ENCODE results near the gene ERC2.
"Not testable (repeated sequence)": the region's sequence is repeated elsewhere in the genome, so short reads cannot be mapped to it uniquely, and the experiment has no call there.

The ERC2 gene

GRCh38 chr3:55863028-55863427 is 605.2 kb downstream of the ERC2 start:
- DNase-seq, result no peak

GRCh38 chr3:55860049-55860721 is 608.1 kb downstream of the ERC2 start:
- no peak for DNase-seq

DNA sequence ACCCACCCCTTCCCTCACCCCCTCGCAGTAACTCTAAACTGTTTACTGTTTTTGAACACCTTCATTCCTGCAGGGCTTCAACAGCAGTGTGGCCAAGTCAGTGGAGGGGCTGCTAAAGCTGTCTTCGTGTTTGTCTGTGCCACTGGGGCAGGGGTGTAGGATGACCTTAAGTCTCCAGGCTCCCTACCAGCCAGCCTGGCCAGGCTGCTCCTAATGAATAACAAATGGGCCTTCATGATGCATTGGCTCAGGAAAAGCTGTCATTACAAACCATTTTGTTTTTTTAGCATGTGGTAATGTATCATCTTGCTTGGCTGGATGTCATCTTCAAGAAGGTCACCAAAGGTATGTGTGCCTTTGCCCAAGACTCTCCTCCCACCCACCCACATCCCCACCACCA is 609.0 kb downstream of the ERC2 start:
- no peak for DNase-seq

- no peak for DNase-seq
Measured at GRCh38 chr3:55858727-55859126, 609.5 kb downstream of the ERC2 start.

DNA sequence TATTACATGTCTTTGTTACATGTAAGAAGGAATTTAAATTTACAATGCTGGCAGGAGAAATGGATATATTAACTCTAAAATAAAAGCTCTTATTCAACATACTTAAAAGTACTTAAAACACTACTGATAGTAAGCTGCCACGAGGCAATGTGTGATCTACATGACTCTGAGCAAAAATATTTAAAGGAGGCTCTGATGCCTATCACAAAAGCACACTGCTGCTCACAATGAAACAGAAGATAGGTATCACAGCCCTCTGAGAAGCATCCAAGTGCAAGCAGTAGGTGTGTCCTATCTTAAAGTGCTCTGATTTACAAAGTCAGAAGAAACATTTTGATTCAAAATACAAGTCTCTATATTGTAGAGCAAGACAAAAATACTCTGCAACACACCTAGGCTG is 610.0 kb downstream of the ERC2 start:
- no peak for DNase-seq

DNA sequence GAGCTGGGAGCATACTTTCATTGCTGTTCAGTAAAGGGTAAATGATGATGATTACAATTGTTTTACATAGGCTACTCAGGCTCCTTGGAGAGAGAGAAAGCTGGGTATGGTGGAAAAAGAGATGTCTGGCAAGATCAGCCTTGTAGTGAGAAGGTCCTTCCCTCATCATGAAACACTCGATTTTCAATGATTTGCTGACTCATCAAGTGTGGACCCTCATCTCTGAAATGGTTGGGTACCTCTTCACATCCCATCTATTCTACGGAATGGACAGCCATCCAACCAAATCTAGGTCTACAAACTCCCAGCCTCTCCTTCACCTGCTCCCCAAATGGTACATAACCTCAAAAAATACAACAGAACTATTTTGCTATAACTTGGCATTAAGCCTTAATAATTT is 610.6 kb downstream of the ERC2 start:
- DNase-seq, result no peak

DNA sequence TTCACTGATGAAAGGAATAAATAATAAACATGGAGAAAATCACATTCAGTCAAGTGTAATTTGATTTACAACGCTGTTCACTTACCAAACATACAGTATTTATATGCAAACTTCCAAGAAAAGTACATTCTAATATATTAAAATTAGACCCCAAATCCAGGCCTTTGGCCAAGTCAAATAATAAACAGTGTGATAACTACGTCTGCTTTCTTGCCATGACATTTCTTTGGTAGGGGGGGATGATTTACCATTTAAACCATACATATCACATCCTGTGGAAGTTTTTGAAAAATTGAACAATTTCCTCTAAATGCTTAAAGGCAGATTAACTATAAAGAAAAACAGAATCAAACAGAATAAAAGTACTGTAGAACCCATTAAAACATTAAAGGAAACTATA is 613.0 kb downstream of the ERC2 start:
- no peak for DNase-seq

- no peak for DNase-seq
Measured at GRCh38 chr3:55854494-55854893, 613.8 kb downstream of the ERC2 start.

DNA sequence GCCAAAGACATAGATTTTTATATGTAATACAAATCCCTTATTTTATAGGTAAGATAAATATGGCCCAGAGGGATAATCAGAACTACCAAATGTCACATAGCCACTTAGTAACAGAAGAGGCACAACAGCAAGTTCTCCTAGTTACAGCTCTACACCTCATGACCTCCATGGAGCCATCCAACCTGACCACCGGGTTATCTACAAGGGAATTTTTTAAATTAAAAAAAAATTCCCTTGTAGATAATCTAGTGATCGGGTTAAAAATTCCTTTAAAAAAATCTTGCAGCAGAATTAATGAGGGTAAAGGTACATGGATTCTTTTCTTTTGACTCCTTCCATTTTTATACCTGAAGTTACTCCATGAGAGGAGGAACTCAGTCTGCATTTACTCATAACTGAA is 615.9 kb downstream of the ERC2 start:
- DNase-seq, result no peak

DNA sequence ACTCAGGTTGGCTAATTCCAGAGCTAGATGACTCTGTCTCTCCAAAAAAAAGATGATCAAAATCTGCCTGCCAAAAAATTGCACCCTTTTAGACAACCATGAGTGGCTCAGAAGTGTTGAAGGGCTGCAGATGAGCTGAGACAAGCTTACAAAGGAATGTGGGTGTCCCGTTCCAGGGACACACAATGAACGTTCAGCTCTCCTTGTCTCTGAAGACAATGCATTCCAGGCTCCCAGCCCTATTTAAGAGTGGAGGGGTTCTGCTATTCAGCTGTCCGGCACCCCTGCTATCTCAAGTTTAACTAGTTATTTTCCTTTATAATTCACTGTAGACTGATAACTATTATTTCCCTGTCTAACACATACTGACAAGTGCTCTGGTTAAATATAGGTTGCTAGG is 626.1 kb downstream of the ERC2 start:
- no peak for DNase-seq

DNA sequence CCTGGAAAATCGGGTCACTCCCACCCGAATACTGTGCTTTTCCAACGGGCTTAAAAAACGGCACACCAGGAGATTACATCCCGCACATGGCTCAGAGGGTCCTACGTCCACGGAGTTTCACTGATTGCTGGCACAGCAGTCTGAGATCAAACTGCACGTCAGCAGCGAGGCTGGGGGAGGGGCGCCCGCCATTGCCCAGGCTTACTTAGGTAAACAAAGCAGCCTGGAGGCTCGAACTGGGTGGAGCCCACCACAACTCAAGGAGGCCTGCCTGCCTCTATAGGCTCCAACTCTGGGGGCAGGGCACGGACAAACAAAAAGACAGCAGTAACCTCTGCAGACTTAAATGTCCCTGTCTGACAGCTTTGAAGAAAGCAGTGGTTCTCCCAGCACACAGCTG is 636.4 kb downstream of the ERC2 start:
- DNase-seq, result not testable (repeated sequence)

DNA sequence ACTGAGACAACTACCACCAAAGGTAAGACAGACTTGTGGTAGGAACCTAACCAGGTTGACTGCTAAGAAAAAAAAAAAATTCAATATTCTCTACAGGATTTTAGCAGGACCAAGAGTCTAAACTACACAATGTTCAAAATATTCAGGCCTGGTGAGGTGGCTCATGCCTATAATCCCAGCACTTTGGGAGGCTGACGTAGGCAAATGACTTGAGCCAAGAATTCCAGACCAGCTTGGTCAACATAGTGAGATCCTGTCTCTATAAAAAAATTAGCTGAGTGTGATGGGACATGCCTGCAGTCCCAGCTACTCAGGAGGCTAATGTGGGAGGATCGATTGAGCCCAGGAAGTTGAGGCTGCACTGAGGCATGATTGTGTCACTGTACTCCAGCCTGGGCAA is 639.6 kb downstream of the ERC2 start:
- DNase-seq, result peak; percentile 9

DNA sequence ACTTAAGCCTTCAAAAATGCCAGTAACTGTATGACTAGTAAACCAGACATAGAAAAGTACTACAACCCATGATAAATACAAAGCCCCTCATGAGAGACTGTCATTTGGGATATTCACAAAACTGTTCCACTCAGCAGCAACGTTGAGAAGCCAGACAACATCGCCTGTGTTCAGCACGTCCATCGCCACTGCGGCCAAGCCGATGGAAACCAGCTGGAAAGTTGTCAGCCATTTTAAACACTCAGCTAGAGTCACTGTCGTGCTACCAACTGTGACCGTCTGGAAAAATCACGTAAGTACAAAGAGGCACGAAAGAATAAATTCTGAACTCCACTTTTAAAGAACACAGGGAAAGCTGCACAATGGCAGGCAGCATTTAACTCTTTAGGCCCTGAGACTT is 640.5 kb downstream of the ERC2 start:
- DNase-seq, result no peak

DNA sequence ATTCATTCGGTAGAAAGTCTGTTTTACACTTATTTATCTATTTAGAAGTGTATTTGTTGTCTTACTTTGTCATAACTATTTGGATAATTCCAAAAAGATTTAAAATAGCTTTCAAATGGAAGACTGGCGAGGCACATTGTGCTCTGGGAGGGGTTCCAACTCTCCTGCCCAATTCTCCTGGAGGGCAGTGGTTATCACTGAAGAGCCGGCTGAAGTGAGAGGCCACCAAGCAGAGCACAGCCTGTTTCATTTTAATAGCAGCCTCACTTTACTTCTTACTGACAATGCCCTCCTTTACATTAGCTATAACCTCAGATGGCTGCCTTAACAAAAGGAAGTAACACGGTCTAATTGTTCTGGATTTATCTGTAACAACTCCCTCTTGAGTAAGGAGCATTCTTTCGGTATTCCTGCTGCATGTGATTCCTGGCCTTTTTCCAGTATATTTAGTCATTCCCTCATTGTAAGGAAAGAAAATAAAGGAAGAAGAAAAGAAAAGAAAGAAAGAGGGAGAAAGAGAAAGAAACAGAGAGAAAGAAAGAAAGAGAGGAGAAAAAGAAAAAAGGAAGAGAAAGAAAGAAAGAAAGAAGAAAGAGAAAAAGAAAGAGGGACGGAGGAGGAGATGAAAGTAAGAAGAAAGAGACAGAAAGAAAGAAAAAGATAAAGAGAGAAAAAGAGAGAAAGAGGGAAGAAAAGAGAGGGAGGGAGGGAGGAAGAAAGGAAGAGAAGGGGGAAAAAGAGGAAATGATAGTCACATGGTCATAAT is 641.4 kb downstream of the ERC2 start:
- DNase-seq, result peak; percentile 23

- no peak for DNase-seq
Measured at GRCh38 chr3:55826097-55826496, 642.2 kb downstream of the ERC2 start.

DNA sequence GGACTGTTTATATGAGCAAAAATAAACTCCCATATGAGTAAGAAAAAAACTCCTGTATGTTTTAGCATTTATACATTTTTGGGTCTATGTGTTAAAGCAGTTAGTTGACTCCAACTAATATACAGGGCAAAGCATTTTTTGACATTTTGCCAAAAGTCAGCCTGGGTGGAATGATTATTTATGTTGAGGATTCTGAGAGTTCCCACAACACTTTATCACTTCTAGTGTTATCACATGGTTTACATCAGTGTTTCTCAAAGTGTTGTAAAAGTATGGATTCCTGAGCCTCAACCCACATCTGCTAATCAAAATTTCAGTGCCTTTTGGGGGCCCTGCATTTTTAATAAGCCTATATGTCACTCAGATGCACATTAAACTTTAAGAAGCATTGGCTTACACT is 643.9 kb downstream of the ERC2 start:
- no peak for DNase-seq

- no peak for DNase-seq
Measured at GRCh38 chr3:55823829-55824228, 644.4 kb downstream of the ERC2 start.

DNA sequence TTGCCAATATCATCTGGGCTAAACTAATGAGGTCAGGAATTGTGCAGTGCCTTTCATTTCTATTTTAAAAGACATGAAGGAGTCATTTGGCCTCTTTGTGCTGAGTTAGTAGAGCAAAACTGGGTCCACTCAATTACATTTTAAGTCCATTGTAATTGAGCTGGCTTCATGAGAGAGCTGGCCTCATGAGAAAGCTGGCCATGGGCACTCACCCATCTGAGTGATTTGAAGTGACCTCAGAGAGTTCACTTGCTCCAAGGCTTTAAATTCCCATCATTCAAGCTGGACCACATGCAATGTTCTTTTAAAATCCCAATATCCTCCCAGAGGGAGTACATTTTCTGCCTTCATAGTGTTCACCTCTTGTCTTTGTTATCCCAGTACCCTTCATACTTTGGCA is 645.3 kb downstream of the ERC2 start:
- DNase-seq, result no peak

DNA sequence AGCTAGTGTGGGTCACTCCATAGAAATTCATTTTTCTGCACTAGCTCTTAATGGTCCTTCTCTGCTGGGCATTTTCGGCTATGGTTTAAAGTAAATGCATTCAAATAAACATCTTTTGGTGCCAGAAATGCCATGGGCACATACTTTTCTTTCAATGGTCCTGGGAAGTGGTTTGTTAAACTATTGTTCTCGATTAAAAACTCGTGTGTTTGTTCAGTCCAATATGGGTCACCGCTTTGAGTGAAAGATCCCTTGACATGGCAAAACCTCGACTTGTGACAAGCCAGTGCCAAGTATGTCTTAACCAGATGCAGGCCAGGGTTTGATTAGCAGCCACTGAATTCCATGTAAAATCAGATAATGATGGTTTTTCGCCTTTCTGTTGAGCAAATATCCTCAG is 649.3 kb downstream of the ERC2 start:
- DNase-seq, result no peak

GRCh38 chr3:55818485-55818884 is 649.8 kb downstream of the ERC2 start:
- DNase-seq, result no peak

DNA sequence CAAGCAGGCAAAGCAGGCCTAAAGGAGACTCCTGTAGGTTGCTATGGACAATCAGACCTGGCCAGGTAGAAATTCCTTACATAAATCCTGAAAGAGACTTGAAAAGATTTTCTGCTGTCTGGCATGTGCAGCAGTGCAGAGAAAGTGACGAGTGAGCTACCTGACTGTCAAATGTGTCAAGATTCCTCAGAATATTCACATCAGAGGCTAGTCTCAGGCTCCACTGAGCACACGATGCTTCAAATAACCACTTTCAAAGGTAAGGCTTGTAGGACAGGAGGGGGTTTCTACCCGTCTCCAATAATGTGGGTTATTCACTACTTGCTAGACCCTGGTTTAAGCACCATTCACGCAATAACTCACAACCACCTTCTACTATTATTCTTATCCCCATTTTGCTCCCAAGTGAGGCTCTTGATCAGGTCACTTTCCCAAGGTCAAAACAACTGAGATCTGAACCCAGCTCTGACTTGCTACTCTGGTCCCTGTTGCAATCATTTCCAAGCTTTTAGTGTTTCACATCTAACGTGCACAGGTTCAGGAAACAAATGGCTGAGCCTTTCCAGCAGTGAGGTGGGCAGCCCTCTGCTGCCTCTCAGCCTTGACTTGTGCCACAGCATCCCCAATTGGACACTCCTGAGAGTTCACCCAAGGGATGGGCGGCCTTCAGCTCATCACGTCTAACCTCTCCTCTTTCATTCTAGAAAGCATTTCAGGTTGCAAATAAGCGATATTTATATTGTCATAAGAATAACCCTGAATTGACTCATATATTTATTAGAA is 651.3 kb downstream of the ERC2 start:
- DNase-seq, result no peak

DNA sequence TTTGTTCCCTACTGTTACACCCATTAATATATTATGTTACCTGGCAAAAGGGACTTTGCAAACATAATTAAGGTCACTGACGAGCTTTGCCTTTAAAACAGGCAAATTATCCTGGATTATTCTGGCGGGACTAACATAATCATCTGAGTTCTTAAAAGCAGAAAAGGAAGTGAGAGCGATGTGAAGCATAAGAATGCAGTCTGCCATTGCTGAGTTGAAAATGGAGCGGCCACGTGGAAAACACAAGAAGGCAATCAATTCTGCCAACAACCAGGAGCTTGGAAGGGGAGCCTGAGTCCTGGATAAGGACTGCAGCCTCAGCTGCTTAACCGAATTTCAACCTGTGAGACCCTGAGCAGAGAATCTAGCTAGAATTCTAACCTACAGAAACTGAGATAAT is 653.0 kb downstream of the ERC2 start:
- DNase-seq, result no peak

- DNase-seq, result no peak
Measured at GRCh38 chr3:55813268-55814097, 654.8 kb downstream of the ERC2 start.

All from NCI-H226 (cell line).